NCI-H524 treated with DMSO at 0.1 percent for 48 hours (cell line): ENCODE data around the gene RMND5B.
A peak's percentile ranks its signal among the peaks of the same experiment; 100 is the strongest.
"Not testable (repeated sequence)": the region's sequence is repeated elsewhere in the genome, so short reads cannot be mapped to it uniquely, and the experiment has no call there.

Experiments
- DNase-seq: peaks from one replicate; lab custom pipeline; 2025; lab: John Stamatoyannopoulos, UW

RMND5B gene

GRCh38 chr5:178130576-178131445, at the start of gene RMND5B:
Gene RMND5B (plus strand): TSS chr5:178131014. CDS start chr5:178138120, 7,106 bp downstream.
- peak; percentile 43 for DNase-seq

GRCh38 chr5:178081571-178082243, 49.1 kb upstream of the RMND5B start:
- no peak for DNase-seq

- no peak for DNase-seq
Observed at GRCh38 chr5:178083922-178084321, 46.9 kb upstream of the RMND5B start.

DNA sequence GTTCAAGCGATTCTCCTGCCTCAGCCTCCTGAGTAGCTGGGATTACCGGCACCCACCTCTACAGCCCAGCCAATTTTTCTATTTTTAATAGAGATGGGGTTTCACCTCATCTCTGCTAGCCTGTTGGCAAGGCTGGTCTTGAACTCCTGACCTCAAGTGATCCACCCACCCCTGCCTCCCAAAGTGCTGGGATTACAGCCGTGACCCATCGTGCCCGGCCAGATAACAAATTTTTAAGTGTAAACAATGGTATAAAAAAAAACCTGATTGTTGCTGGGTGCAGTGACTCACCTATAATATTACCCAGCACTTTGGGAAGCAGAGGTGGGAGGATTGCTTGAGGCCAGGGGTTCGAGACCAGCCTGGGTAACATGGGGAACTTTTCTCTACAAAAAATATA, 45.5 kb upstream of the RMND5B start:
- no peak for DNase-seq

DNA sequence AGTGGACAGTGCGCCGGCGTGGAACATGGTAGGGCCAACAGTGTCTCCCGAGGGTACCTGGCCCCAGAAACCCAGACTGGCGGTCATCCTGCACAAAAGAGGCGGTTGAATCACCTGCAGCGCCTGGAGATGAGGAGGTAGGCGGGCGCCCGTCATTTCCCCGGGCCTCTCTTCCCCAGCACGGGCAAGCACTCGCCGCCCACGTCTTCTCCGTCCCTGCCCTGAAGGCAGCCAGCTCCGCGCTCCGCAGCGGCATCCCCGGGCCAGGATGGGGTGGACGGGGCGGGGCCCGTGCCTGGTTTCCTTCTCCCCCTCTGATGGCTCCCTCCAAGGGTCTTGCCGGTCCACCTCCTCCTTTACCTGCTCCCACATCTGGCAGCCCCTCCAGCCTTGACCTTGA, 44.5 kb upstream of the RMND5B start:
- DNase-seq, result no peak

DNA sequence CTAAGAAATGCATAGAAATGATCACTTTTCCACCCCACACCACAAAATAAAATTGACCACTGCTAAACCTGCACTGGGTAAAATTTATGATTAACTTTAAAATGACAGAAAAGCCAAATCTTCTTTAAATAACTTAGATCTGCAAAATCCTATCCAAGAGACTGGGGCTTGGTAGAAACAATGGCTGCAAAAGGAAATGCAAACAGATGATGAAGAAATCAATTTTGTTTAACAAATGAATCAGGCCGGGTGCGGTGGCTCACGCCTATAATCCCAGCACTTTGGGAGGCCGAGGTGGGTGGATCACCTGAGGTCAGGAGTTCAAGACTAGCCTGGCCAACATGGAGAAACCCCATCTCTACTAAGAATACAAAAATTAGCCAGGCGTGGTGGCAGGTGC, 43.6 kb upstream of the RMND5B start:
- not testable (repeated sequence) for DNase-seq

DNA sequence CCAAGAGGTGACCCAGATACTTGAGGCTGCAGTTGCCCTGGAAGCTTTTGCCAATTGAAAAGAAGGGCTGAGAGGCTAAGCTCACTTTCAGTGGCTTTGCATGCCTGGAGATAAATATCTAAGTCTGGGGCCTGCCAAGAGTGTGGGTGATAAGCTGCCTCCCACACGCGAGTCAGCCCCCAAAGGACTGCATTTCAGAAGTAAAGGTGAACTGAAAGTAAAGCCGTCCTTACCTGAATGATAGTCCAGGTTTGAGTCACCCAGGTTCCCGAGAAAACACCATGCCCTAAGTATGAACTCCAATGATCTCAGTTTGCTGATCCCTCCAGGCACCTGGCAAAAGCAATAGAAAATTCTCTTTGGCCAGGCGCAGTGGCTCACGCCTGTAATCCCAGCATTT, 40.0 kb upstream of the RMND5B start:
- no peak for DNase-seq

- DNase-seq, result no peak
Observed at GRCh38 chr5:178093134-178093533, 37.7 kb upstream of the RMND5B start.

DNA sequence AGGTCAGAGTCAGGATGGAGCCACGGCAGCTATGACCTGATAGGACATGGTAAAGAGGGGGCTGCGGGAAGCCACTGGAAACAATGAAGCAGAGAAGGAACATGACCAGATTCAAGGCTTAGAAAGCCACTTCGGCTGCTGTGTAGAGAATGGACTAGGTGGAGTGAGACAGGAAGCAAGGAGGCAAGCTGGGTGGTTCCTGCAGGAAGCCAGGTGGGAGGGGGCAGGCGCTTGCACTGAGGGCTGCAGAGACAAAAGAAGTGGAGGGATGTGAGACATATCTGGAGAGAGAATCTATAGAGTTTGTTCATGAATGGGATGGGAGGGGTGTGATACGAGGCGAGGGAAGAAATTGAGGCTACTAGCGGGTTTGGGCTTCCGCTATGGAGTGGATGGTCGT, 36.5 kb upstream of the RMND5B start:
- no peak for DNase-seq

GRCh38 chr5:178098685-178099084, 32.1 kb upstream of the RMND5B start:
- DNase-seq, result no peak

- no peak for DNase-seq
Observed at GRCh38 chr5:178103612-178104011, 27.2 kb upstream of the RMND5B start.

DNA sequence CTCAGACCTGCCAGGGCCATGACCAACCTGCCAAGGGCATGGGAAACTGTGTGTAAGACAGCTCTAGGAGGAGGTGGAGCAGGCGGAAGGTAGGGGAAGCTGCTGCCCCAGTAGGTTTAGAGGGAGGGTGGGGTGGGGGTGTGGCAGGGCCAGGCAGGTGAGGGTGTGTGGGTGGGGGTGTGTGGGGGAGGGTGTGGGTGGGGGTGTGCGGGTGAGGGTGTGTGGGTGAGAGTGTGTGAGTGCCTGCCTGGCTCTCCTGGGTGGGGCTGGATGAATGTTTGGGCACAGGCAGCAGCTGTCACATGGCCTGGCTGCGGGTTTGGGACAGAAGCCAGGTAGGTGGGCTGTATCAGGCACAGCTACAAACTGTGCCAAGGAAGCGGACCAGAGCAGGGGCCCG, 26.3 kb upstream of the RMND5B start:
- no peak for DNase-seq

DNA sequence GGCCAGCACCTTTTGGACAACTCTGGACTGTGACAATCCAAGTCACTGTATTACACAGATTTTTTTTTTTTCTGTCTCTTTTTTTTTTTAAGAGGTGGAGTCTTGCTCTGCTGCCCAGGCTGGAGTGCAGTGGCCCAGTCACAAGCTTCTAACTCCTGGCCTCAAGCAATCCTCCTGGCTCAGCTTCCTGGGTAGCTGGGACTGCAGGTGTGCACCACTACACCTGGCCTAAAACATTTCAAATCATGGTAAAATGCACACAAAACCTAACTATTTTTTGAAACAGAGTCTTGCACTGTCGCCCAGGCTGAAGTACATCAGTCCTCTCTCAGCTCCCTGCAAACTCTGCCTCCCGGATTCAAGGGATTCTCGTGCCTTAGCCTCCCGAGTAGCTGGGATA, 24.7 kb upstream of the RMND5B start:
- DNase-seq, result no peak

DNA sequence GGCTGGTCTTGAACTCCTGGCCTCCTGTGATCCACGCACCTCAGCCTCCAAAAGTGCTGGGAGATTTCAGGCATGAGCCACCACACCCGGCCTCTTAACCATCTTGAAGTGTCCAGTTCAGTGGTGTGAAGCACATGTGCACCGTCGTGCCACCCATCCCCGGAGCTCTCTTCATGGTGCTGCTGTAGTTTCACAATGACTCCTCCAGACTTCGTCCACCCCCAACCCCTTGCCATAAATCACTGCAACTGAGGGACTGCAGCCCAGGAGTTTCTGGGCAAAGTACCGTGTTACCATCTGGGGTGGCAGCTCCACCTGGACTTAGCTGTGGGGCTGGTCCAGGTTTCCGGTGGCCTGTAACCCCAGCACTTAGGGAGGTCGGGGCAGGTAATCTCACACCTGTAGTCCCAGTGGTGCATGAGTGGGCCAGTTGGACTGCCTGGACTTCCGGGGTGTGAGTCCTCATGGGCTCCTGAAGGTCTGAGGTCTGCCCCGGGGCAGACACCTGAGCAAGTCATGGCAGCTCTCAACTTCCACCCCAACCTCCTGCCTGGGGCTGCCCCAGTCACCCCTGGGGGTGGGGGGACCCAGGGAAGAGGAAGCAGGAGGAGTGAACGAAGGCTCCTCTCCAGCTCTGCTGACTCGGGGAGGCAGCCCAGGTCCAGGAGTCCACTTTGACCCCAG, 24.1 kb upstream of the RMND5B start:
- DNase-seq, result no peak

- no peak for DNase-seq
Observed at GRCh38 chr5:178107756-178108310, 23.0 kb upstream of the RMND5B start.

GRCh38 chr5:178108446-178108845, 22.4 kb upstream of the RMND5B start:
- no peak for DNase-seq

- no peak for DNase-seq
Observed at GRCh38 chr5:178108966-178109365, 21.8 kb upstream of the RMND5B start.

GRCh38 chr5:178110511-178110910, 20.3 kb upstream of the RMND5B start:
- no peak for DNase-seq

GRCh38 chr5:178111925-178112324, 18.9 kb upstream of the RMND5B start:
- DNase-seq, result no peak

DNA sequence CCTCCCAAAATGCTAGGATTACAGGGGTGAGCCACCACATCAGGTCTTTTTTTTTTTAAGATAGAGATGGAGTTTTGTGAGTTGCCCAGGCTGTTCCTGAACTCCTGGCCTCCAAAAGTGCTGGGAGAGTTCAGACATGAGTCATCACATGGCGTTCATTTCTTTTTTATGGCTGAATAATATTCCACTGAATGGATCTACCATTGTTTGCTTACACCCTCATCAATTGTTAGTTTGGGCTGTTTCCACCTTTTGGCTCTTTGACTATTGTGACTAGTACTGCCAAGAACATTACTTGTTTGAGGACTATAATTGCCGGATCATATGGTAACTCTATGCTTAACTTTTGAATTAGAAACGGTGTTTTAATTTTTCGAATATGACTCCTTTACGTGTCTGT, 18.3 kb upstream of the RMND5B start:
- no peak for DNase-seq

GRCh38 chr5:178113141-178113787, 17.6 kb upstream of the RMND5B start, which contains the start of gene N4BP3:
Gene N4BP3 (plus strand): TSS chr5:178113532. CDS start chr5:178119584, 6,052 bp downstream.
- DNase-seq, result no peak

GRCh38 chr5:178113841-178114324, 16.9 kb upstream of the RMND5B start:
- no peak for DNase-seq
